Measurements from ENCODE around the gene ID2. TPM values are rescaled to one million over a fixed set of nuclear protein-coding genes. Genes with fewer than 3 reads are reported as not detected.

Gene ID2
- total and polyA plus RNA-seq, 10 of the 15 experiments (the other 5 are each of a cell fraction or from before 2014, with no cell fraction given), result 39.0 to 613 (median 73.6) TPM

DNA sequence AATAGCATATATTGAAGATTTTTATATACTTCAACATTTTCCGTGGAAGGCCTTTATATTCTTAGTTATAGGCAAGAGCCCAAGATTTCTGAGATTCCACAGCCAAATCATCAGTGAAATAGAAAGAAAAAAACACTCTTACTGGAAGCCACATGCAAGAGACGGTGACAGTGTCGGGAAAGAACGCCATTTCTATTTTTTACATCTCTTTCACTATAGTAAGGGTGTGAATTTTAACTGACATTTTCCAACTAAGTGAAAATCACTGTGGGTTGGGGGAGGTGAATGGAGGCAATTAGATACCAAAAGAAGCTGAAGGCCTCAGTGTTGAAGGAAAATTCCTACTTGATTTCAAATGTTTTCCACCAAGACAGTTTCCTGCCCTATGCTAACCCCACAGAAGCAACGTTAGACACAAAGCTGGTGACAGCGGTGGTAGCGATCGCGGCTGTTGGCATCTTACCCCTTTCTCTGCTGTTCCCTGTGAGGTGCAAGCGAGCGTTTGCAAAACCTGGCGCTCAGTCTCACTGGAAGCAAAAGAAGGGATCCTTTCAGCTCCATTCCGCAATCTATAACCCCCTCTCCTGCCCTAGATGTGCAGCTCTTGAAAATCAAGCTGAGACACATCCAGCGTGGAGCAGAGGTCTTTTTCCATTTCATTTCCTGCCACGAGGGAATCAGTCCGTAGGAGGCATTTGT, 20.0 kb downstream of the ID2 start:
- H3K9ac ChIP-seq (ENCODE audit: control insufficient read depth, insufficient read depth, low read length), result no peak overlapping the region
- H2AFZ ChIP-seq (ENCODE audit: control insufficient read depth, low read depth, low read length), result no peak overlapping the region
- 61% methylated on average over 16 of the region's 16 CpGs for WGBS (ENCODE audit: insufficient coverage, insufficient replicate concordance, low lambda C conversion rate, missing lambda C conversion rate)
- ChIA-PET RAD21 (ENCODE audit: unreplicated experiment) (no interaction called here), POLR2A (no interaction called here), SMC1A (ENCODE audit: uncharacterized antibody, unreplicated experiment) (interaction anchor here (0.5 to 0.6 kb wide), 2 partner anchors 74 to 839 kb away, joined by 3 to 4 read pairs; no protein-coding TSS in a partner anchor), CTCF (interaction anchor here (0.5 kb wide), 1 partner anchor 25 kb away, joined by 3 read pairs; no protein-coding TSS in a partner anchor)
- in situ Hi-C loops (cut with MboI), result no loop called here
- FAIRE-seq, result no peak
- no peaks in the 10 kb centered on the region for H3K4me1 ChIP-seq (ENCODE audit: control insufficient read depth, insufficient read depth, low read length)
- no peak for ATAC-seq
- no peaks in the 10 kb centered on the region for H3K9me3 ChIP-seq (replicated peaks; ENCODE audit: control insufficient read depth, insufficient read depth, low read length)
- H3K27ac ChIP-seq (ENCODE audit: control insufficient read depth, insufficient read depth), result no peak overlapping the region
- intact Hi-C loops (cut with micrococcal nuclease; ENCODE audit: unreplicated experiment), result no loop called here
- TF ChIP-seq, protein P1, sequence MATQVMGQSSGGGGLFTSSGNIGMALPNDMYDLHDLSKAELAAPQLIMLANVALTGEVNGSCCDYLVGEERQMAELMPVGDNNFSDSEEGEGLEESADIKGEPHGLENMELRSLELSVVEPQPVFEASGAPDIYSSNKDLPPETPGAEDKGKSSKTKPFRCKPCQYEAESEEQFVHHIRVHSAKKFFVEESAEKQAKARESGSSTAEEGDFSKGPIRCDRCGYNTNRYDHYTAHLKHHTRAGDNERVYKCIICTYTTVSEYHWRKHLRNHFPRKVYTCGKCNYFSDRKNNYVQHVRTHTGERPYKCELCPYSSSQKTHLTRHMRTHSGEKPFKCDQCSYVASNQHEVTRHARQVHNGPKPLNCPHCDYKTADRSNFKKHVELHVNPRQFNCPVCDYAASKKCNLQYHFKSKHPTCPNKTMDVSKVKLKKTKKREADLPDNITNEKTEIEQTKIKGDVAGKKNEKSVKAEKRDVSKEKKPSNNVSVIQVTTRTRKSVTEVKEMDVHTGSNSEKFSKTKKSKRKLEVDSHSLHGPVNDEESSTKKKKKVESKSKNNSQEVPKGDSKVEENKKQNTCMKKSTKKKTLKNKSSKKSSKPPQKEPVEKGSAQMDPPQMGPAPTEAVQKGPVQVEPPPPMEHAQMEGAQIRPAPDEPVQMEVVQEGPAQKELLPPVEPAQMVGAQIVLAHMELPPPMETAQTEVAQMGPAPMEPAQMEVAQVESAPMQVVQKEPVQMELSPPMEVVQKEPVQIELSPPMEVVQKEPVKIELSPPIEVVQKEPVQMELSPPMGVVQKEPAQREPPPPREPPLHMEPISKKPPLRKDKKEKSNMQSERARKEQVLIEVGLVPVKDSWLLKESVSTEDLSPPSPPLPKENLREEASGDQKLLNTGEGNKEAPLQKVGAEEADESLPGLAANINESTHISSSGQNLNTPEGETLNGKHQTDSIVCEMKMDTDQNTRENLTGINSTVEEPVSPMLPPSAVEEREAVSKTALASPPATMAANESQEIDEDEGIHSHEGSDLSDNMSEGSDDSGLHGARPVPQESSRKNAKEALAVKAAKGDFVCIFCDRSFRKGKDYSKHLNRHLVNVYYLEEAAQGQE (IDR thresholded peaks at IDR 0.05; ENCODE audit: low read depth, low read length), result no peak
- TF ChIP-seq RAD21 (IDR thresholded peaks at IDR 0.05; ENCODE audit: insufficient read depth, low read depth, low read length) (no peak), ESRRA (IDR thresholded peaks at IDR 0.05; ENCODE audit: low read length) (no peak), BMI1 (IDR thresholded peaks at IDR 0.05; ENCODE audit: borderline replicate concordance) (no peak), EED (IDR thresholded peaks at IDR 0.05; ENCODE audit: low read depth) (no peak), CHD4 (IDR thresholded peaks at IDR 0.05) (no peak), BCL11A (IDR thresholded peaks at IDR 0.05; ENCODE audit: low read depth, low read length) (no peak), STAT3 (IDR thresholded peaks at IDR 0.05; ENCODE audit: low read depth, low read length) (no peak), TBL1XR1 (IDR thresholded peaks at IDR 0.05; ENCODE audit: low read depth, low read length) (no peak), POU2F2 (IDR thresholded peaks at IDR 0.05; ENCODE audit: borderline replicate concordance, low read depth, low read length) (no peak)
- no peaks in the 10 kb centered on the region for H3K27me3 ChIP-seq (replicated peaks in 1 of 2; ENCODE audit: control insufficient read depth in 2 of 2, insufficient read depth in 2 of 2, low read length in 1 of 2)
- no peak for DNase-seq (ENCODE audit: low read depth, low spot score)
- H4K20me1 ChIP-seq (ENCODE audit: control insufficient read depth, insufficient read depth), result no peaks in the 10 kb centered on the region
- no peaks in the 10 kb centered on the region for H3K36me3 ChIP-seq (ENCODE audit: control insufficient read depth in 2 of 2, insufficient read depth in 2 of 2, low read length in 1 of 2)
- no peaks in the 10 kb centered on the region for H3K79me2 ChIP-seq (ENCODE audit: control insufficient read depth, insufficient read depth, low read length)
- H3K4me3 ChIP-seq, result no peak overlapping the region
- no TSS peak for BruUV-seq (replicated peaks)
- H3K4me2 ChIP-seq (ENCODE audit: control insufficient read depth, insufficient read depth), result no peak overlapping the region

Measured in GM12878 (cell line).